Sigmoid colon (tissue), 3 donors: ENCODE data around the gene PHLPP1.
"Not testable (repeated sequence)": the region's sequence is repeated elsewhere in the genome, so short reads cannot be mapped to it uniquely, and the experiment has no call there.

Experiments
- CTCF ChIP-seq, 4 experiments: fragments of 450-650 bp in 3 of 4; fragments of 200-600 bp in 1 of 4; IDR thresholded peaks; one replicate each; pipeline ENCODE4 v1.5.1; 2016 to 2019; ENCODE audit warnings: antibody characterized with exemption in 4 of 4, mild to moderate bottlenecking in 3 of 4, moderate library complexity in 2 of 4
- POLR2A ChIP-seq, 2 donors: fragments of 450-650 bp; IDR thresholded peaks; one replicate each; pipeline ENCODE4 v1.6.1; 2016; ENCODE audit warnings: antibody characterized with exemption in 2 of 2, mild to moderate bottlenecking in 2 of 2, moderate library complexity in 2 of 2

- not testable (repeated sequence) for TF ChIP-seq CTCF, POLR2A (IDR thresholded peaks at IDR 0.05)
Measured at GRCh38 chr18:62709908-62710307, 5.4 kb upstream of the PHLPP1 start.
